ENCODE data around the gene MZF1. TPM values are rescaled to one million over a fixed set of nuclear protein-coding genes. Genes with fewer than 3 reads are reported as not detected.

Gene MZF1
- total and polyA plus RNA-seq, 10 of the 15 experiments (the other 5 are each of a cell fraction or from before 2014, with no cell fraction given), result 0.38 to 14.7 (median 7.2) TPM

GRCh38 chr19:58572818-58573657 lies at the start of gene MZF1 (continued):
- peak; percentile 5; the same call in 1 of the 2 replicates for TF ChIP-seq REST (IDR thresholded peaks at IDR 0.05; ENCODE audit: low read depth, low read length)
- peak; percentile 61; the same call in 1 of the 2 replicates for TF ChIP-seq TCF12 (IDR thresholded peaks at IDR 0.05; ENCODE audit: low read depth, low read length)
- TF ChIP-seq RAD21 (IDR thresholded peaks at IDR 0.05; ENCODE audit: insufficient read depth, low read depth, low read length), result no peak
- no peak for TF ChIP-seq PRDM15 (CRISPR knock-in tag; IDR thresholded peaks at IDR 0.05)
- peak; percentile 85 for TF ChIP-seq MEF2B (IDR thresholded peaks at IDR 0.05; ENCODE audit: partially characterized antibody, poor library complexity, severe bottlenecking)
- TF ChIP-seq RUNX3 (IDR thresholded peaks at IDR 0.05; ENCODE audit: low read length), result peak; percentile 97
- TF ChIP-seq RCOR1 (conservative IDR thresholded peaks at IDR 0.05; ENCODE audit: low read depth, low read length), result 0 out of 2 replicates have a peak, but pooled peaks have one; percentile 19
- peak; percentile 50 for TF ChIP-seq MTA2 (IDR thresholded peaks at IDR 0.05; ENCODE audit: low read depth)
- TF ChIP-seq SKIL (IDR thresholded peaks at IDR 0.05; ENCODE audit: low read depth, poor library complexity, severe bottlenecking), result no peak
- TF ChIP-seq BACH1 (IDR thresholded peaks at IDR 0.05; ENCODE audit: borderline replicate concordance), result peak; percentile 76; the same call in 1 of the 2 replicates
- TF ChIP-seq KLF5 (IDR thresholded peaks at IDR 0.05; ENCODE audit: partially characterized antibody), result peak; percentile 74
- TF ChIP-seq RELB (IDR thresholded peaks at IDR 0.05; ENCODE audit: low read depth), result peak; percentile 26; the same call in 1 of the 2 replicates
- no peak for TF ChIP-seq ZBTB33 (IDR thresholded peaks at IDR 0.05)
- TF ChIP-seq LARP7 (IDR thresholded peaks at IDR 0.05), result peak; percentile 24; the same call in 1 of the 2 replicates
- peak; percentile 98 for TF ChIP-seq HDGF (IDR thresholded peaks at IDR 0.05)
